OCI-LY1 (cell line): ENCODE measurements around the gene POLR1A.

Source experiments
- CTCF ChIP-seq: fragments of 200-600 bp; sonication (generic), shearing (Covaris generic); IDR thresholded peaks from 2 replicates; pipeline ENCODE4 v1.5.1; 2017; ENCODE audit warnings: mild to moderate bottlenecking, antibody characterized with exemption, low read length, moderate library complexity, mixed read lengths
- EZH2 ChIP-seq: fragments of 200-600 bp; sonication (generic), shearing (Covaris generic); IDR thresholded peaks from 2 replicates; pipeline ENCODE4 v1.8.0; 2017; ENCODE audit warnings: borderline replicate concordance, mixed run types, mild to moderate bottlenecking, antibody characterized with exemption, low read length, moderate library complexity, mixed read lengths

- TF ChIP-seq CTCF (no peak), EZH2 (no peak)
Measured at GRCh38 chr2:86038291-86039081, 67.2 kb downstream of the POLR1A start.
